ENCODE results near the gene MAP10.
"Not testable (repeated sequence)": the region's sequence is repeated elsewhere in the genome, so short reads cannot be mapped to it uniquely, and the experiment has no call there.

The MAP10 gene, protein sequence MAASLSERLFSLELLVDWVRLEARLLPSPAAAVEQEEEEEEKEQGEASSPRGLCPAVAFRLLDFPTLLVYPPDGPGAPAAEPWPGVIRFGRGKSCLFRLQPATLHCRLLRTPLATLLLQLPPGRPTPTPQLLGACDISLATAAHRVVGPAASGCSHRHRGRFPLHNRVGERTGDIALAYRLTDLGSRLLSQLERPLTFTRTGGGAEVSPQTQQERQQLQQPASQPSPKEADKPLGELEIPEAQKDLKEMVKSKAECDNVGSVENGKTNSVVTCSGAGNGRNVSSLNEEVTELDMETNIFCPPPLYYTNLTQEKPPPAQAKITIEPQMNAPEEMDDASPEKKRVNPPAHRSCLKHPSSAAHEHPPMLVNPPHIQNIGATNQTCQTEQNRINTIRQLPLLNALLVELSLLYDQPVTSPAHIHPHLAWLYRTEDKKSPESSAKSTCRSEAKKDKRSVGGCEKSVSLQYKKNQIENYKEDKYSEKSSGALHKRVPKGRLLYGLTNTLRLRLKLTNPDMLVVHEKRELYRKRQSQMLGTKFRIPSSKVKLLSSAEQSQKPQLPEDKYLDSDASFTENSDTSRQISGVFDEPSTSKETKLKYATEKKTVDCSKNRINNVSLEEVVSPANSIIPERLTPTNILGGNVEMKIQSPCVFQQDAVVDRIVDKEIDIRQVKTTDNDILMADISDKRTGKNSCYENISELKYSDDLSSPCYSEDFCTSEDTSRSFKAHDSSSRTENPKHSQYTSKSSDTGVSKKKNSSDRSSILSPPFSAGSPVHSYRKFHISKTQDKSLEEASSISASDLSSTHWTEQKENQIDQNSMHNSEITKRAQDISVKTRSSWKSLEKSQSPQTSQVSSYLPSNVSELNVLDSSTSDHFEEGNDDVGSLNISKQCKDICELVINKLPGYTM

GRCh38 chr1:232805269-232806185 lies at the start of gene MAP10:
Gene MAP10 (plus strand): TSS chr1:232805416. CDS start chr1:232805450, 34 bp downstream.
- DNase-seq = peak; percentile 86

DNA sequence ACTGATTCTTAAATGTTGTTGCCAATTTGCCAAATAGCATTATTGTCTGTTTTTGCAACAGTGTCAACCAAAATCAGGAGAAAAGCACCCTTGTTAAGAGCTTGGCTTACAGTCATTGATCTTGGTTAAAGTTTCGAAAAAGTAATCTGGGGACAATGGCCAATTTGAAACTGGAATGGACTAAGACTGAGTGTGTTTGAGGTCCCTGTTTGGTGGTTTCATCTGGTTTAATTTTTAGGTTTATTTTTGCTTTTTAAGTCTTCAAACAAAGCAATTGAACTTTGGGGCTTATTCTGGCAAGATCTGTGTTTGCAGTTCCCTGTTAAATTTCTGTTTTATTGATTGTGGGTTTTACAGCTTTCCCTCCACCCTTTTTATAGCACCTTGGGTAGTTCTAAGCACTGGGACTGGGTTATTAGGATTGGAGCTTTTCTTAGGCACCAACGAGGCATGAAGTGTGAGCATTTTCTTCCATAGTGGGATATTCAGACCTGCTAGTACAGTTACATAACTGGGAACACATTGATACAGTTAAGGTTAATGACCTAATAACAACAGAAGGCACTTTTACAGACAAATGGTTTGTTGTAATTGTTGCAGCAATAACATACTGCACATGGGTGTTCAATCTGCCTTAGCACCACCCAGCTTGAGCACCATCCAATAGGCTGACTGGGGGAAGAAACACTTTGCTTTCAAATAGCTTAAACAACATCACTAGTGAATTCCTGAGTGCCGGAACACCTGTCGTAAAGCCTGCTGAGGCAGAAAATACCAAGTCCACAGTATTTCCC lies 40.6 kb upstream of the MAP10 start:
- DNase-seq = no peak

GRCh38 chr1:232765542-232765941 lies 39.7 kb upstream of the MAP10 start:
- DNase-seq = no peak

DNA sequence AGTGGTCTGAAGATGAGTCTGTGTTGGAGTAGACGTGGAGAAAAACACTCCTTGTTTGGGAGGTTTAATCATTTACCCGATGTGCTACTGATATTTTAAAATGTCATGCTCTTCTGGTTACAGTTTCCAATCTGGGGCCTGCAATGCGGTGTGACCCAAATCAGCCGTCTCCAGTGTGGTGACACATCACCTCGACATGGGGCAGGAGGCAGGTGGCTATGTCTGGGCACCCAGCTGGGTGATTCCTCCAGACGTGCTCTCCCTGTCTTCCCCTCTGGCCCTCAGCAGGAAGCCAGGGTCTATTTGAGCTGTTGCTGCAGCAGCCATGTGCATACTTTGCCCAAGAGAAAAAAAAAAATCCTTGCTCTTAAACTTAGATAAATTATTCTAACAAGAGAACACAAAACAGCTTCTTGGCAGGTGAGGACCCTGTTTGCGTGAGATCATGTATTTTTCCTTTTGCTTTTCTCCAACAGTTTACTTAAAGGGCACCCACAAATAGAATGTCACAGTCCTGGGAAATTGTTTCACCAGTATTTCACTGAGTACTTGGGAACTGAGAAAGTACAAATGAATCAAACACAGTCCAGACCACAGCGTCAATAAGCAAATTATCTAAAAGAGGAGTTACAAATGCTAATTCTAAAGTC lies 38.9 kb upstream of the MAP10 start:
- DNase-seq = no peak

DNA sequence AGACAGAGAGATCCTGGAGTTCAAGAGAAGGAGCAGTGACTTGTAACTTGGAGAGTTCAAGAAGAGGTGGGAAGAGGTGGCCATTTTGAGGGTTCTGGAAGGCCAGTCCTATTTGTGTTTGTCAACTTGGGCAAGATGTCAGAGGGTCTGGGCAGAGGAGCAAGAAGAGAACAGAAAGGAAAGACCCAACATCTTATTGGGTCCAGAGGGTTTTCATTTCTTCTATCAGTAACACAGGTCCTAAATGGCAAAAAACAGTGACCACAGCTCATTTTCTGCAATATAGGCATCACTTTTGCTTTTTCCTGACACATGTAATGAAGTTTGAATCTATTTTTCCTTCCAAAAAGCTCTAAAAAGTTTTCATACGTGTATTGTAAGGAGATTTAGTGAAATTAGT lies 38.3 kb upstream of the MAP10 start:
- DNase-seq = no peak

- no peak for DNase-seq
Measured at GRCh38 chr1:232767305-232768074, 37.7 kb upstream of the MAP10 start.

DNA sequence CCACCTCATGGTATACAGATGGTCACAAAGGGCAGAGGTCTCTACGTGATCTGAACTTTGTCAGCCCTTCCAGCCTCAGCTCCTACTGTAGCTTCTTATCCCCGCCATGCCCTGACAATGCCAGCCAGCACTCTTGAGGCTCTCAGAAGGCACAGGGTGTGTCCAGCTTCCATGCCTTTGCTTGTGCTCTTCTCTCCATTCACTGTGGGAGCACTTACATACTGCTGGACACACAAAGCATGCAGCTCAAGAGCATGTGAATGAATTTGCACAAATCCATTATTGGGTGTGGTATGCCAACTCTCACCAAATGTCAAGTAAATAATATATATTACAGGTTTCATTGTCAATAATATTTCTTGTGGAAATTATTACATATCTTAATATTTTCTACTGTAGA lies 36.4 kb upstream of the MAP10 start:
- no peak for DNase-seq

- no peak for DNase-seq
Measured at GRCh38 chr1:232769733-232770132, 35.5 kb upstream of the MAP10 start.

DNA sequence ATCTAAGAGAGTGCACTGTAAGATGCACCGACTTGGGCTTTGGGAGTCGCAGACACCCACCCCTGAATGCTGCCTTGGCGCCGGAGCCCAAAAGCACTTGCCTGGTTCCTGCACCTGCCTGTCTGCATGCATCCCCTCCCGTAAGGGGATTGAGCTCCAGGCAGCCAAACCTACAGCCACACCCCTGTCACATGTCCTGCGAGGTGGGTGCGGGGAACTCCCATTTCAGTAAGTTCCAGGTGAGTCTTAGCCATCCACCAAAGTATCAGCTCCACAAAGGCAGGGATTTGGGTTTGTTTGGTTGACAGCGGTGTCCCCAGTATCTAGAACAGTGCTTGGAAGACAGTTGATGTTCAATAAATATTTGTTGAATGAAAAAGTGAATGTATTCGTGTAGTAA lies 31.5 kb upstream of the MAP10 start:
- DNase-seq = no peak

- DNase-seq = no peak
Measured at GRCh38 chr1:232776526-232777106, 28.6 kb upstream of the MAP10 start.

DNA sequence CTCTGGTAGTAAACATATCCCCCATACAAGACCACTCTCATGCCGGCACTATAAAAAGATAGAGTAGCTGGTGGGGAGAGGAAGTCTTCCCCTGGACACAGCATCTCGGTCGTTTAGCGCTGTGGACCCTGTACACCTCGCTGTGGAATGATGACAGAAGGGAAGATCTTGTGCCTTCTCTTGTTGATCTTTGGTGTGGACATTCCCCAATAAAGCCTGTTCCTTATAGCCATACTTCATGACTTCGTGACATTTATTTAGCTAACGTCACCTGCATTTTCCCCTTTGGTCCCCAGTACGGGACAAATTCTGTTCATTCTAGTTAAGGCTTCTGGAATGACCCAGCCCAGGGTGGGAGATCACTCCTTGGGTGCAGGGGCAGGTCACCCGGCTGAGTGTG lies 24.9 kb upstream of the MAP10 start:
- no peak for DNase-seq

DNA sequence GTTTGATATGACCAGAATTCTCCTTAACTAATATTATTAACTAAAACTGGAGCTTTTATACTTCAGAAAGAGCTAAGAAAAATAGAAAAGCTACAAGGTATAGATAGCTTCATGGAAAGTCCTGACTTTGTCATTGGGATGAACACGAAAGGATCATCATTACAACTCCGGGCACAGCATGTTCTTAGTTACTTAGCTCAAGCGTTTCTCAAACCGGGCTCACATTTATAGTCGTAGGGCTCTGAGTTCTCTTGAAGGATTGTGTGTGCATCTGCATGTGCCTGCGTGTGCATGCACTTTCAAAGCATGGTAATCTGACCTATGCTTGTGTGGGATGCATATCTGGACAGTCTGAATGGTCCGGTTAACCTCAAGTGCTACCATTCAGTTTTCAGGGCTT lies 20.4 kb upstream of the MAP10 start:
- DNase-seq = no peak

DNA sequence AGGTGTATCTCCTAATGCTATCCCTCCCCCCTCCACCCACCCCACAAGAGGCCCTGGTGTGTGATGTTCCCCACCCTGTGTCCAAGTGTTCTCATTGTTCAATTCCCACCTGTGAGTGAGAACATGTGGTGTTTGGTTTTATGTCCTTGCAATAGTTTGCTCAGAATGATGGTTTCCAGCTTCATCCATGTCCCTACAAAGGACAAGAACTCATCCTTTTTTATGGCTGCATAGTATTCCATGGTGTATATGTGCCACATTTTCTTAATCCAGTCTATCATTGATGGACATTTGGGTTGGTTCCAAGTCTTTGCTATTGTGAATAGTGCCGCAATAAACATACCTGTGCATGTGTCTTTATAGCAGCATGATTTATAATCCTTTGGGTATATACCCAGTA lies 19.6 kb upstream of the MAP10 start:
- DNase-seq = not testable (repeated sequence)

GRCh38 chr1:232786845-232787455 lies 18.3 kb upstream of the MAP10 start:
- DNase-seq = no peak

DNA sequence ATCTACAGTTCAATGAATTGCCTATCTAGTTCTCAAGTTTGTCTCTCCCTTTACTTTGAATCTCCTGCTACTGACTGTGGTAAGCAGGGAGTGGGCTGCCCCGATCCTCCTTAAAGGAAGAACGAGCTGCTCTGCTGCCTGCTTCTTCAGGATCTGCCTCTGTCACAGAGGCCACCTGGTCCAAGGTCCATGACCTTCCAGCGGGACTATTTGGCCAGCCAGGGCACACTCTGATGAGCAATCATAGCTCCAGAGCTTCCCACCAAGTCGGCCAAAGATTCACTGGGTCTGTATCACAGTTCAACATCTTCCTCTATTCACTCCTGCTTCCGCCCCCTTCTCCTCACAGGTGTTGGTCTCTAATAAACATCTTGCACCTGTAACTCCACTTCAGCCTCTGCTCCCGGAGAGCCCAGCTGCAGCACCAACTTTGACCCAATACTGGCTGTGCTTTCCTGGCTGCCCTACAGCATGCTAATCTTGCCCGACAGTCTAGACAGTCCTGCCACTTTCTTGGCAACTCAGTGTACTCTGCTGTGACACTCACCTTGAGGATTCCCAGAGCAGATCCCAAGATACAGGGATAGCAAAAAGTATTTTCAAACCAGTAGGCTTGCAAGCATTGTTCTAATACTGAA lies 16.9 kb upstream of the MAP10 start:
- DNase-seq = no peak

DNA sequence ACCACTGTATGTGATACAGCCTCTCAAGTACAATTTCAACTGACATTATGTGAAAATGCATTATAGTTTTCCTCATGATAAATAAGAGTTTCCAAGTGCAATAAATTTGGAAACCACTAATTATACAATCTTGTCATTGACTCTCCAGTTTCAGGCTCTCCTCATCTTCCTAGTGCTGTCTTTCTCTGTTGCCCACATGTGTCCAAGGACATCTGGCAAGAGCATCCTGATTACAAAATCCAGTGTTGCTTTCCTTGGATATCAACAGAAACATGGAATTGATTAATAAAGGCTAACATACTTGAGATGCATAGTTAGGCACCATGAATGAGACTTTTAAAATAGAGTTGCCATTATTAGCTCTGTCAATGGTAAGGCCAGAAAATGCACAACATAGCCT lies 15.6 kb upstream of the MAP10 start:
- DNase-seq = no peak

DNA sequence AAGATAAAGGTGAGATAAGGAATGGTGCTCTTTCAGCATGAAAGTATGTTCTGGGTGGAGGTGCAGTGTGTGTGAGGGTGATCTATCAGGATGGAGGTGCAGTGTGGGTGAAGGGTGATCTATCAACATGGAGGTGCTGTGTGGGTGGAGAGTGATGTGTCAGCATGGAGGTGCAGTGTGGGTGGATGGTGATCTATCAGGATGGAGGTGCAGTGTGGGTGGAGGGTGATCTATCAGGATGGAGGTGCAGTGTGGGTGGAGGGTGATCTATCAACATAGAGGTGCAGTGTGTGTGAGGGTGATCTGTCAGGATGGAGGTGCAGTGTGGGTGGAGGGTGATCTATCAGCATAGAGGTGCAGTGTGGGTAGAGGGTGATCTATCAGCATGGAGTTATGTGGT lies 12.3 kb upstream of the MAP10 start:
- DNase-seq = no peak

DNA sequence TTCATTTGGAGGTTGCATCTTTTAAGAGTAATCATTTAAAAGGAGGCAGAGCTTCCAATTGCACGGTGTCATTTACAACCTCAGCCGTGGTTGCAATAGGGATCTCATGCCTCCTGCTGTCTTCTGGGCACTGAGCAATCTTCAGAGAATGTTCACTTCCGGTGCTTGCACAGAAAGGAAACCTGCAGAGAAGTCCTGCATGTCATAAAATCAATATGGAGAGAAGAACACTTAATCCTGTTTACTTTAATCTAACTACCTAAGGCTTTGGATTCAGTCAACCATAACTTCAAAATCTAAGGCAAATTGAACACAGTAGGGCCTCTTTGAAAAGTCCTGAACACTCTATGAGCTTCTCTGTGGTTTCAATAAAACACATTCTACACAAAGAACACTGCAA lies 11.3 kb upstream of the MAP10 start:
- no peak for DNase-seq

- DNase-seq = no peak
Measured at GRCh38 chr1:232795497-232796053, 9.6 kb upstream of the MAP10 start.
